GM21619 (cell line): ENCODE measurements around the gene ZSWIM6.

Experiments
- ATAC-seq: cut with Tn5 transposase; IDR thresholded peaks from one replicate; pipeline ENCODE4 v1.9.1; 2021; ENCODE audit not compliant: unreplicated experiment

The ZSWIM6 gene

GRCh38 chr5:61330845-61331406 lies 1.1 kb upstream of the ZSWIM6 start:
- ATAC-seq: peak; percentile 29

DNA sequence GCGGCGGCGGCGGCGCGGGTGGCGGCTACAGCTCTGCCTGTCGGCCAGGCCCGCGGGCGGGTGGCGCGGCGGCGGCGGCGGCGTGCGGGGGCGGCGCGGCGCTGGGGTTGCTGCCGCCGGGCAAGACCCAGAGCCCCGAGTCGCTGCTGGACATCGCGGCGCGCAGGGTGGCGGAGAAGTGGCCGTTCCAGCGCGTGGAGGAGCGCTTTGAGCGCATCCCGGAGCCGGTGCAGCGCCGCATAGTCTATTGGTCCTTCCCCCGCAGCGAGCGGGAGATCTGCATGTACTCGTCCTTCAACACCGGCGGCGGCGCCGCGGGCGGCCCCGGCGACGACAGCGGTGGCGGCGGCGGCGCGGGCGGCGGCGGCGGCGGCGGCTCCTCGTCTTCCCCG lies 296 bp downstream of the ZSWIM6 start:
- no peak for ATAC-seq

- no peak for ATAC-seq
Measured at GRCh38 chr5:61332851-61333320, 828 bp downstream of the ZSWIM6 start.

DNA sequence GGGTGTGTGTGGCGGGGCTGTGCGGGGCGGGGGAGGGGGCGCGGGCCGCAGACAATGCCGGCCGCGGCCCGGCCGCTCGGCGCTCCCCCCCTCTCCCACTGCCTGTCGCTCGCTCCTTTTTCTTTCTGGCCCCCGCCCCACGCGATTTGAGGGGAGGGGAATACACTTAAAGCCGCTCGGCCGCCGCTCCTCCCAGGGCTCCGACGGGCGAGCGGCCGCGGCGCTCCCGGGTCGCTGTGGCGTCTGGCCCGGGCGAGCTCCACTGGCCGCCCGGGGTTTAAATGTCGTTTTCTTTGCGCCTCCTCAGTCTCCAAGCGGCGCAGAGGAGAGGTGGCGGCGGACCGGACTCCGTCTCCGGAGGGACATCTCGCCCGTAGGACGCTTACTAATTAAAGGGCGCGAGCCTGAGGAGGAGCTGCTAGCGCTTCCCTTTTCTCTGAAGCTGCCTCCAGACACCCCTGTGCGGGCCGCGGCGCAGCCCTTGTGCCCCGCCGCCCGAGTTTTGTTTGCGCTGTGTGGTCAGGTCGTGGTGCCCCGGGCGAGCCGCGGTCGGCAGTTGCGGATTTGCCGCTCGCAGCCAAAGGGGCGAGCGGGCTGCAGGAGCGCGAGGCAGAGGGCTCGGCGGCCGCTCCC lies 1.4 kb downstream of the ZSWIM6 start:
- no peak for ATAC-seq

DNA sequence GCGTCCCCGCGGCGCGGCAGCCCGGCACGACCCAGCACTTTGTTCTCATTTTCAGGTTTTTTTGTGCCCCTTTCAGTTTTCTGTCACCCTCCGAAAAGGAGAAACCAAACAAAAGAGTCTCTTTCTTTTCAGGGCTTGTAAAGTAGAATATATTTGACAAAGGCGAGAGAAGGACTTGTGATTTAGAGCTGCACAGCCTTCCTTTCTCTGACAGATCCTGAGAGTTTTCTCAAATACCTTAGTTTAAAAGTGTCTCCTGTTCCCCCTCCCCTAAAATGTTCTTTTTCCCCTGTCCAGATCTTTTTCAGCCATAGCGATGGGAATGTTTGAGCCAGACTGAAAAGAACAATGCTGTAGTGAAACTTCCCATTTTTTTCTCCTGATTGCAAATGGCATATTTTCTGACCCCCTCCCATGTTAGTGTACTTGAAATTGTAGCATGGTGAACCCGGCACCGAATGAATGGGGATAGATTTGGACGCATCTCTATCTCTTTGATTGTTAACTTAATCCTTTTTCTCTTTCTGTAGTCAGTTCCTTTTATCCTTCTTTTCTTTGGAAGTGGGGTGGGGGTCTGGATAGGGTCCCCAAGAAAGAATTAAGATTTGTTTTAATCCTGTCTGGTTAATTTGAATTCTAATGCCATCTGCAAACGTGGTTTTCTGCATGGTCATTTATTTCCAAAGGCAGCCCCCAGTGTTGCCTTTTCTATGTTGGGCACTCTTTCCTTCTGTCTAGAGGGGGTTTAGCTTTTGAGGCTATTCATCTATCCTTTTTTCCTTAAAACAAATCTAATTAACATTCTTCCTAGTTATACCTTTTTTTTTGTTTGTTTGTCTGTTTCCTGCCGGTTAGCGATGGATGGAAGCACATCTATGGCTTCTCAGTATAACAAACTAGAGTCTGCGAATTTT lies 2.2 kb downstream of the ZSWIM6 start:
- no peak for ATAC-seq

DNA sequence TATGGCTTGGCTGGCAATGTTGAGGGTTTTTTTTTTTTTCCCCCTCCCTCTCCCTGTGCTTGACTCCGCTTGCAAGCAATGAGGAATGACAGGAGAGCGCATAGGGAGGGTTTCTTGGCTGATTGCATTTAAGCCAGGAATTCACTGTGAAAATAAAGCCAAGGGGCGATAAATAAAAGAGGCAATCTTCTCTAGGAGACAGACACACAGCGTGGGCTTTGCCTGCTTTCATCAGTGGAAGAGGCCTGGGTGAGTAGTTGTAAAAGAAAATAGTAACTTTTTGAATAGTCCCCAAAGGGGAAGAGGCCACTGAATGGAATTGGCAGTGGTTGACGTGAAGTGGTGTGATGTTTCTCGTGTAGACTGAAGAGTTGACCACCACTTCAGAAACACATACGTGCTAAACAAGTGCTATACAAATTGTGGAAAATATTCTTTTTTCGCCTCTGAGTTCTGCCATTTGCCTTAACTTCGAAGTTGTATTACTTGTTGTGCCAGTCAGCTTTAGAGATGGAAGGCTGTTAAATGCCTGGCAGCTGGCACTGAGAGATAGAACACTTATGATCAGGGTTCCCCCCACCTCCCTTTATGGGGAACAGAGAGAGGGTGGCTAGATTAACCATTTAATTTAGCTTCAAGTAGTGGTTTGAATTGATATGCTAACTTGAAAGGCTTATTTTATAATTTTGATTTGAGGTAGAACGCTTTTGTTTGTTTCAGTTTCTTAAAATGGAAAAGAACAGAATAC lies 3.0 kb downstream of the ZSWIM6 start:
- no peak for ATAC-seq

DNA sequence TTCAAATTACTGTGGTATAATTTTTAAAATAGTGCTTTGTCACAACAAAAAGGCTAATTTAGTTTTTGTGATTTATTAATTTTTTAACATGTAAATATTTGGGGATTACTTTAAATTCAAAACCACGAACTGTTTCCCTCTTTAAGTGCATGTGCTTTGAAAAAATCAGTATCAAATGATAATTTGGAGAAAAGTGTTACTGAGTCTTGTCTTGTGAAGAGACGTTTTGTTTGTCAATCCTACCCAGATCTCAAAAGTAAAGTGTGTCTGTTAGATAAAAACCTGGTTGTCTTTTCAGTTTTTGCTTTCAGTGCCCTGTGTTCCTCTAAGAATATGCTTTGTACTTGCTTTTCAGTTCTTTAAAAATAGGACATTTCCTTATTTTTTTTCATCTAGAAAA lies 7.7 kb downstream of the ZSWIM6 start:
- ATAC-seq: no peak

- ATAC-seq: no peak
Measured at GRCh38 chr5:61340775-61341361, 8.8 kb downstream of the ZSWIM6 start.

- no peak for ATAC-seq
Measured at GRCh38 chr5:61342071-61342501, 10.0 kb downstream of the ZSWIM6 start.

DNA sequence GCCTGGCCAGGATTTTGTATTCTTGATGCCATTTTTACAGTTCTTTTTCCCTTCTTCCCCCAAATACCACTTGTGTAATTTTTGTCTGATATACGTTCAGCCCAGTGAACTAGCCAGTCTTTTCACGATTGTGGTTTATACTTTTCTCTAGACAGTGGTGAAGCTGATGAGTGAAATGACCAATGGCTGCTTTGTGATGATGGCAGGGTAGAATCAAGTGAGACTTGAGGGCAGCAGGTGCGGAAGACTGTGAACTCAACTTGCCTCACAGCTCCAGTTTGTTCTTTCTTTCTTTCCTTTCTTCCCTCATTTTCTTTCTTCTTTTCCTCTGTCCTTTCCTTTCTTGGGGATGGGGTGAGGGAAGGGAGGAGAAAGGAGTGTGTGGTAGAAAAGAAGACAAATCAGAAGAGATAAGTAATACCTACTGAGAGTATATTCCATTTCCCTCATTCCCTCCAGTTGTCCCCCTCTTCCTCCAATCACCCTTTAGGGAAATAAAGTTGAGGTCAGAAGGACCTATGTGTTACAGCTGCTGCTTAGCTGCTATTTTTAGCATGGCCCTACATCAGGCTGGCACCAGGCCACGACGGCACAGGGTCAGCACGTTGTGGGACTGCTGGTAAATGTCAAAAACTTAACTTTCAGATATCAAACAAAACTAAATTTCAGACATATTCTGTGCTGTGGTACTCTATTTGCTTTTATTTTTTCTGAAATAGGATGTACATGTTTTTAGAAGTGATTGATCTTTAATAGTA lies 12.3 kb downstream of the ZSWIM6 start:
- no peak for ATAC-seq

DNA sequence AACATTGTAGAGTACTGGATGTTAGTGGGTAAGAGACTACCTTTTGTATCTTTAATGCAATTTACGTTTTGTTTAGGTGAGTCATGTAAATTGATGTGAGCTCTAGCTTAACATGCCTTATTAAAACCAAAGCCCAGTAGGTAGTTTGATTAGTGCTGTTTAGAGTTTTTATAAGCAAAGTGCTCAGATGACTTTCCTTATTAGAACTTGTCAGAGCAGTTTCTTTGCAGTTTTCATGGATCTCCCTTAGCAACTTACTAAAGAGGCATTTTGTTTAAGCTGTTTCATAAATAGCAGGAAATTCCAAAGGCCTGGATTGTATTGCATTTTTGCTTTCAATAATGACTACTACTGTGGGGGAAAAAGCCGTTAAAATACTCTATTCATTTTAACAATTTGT lies 14.5 kb downstream of the ZSWIM6 start:
- ATAC-seq: no peak

DNA sequence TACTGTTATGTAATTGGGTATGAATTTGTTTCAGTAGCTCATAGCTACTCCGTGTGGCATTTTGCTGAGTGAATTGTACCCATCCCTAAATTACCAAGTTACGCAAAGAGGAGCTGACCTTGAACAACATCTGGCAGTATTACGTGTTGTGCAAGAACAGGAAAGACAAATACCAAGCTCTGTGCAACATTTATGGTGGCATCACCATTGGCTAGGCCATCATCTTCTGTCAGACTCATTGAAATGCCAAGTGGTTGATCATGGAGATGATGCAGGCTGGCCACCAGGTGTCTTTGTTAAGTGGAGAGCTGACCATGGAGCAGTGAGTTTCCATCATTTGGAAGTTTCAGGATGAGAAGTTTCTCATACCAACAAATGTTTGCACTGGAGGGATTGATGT lies 15.0 kb downstream of the ZSWIM6 start:
- no peak for ATAC-seq

DNA sequence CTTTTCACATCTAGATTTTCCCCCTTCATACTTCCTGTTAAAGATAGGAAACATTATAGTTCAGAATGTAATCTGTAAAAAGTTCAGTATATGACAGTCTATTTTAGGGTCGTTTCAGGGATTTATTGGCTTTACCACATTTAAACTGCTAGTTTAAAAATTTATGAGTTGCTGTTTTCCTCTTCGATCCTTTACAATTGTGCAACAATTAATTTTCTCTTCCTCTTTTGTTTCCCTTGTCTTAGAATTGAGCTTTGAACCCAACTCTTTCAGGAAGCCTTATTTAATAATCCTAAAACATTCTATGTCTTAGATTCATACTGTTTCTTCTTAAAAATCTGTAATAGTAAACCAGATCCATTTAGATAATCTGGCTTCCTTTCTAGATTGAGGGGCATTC lies 16.4 kb downstream of the ZSWIM6 start:
- no peak for ATAC-seq

DNA sequence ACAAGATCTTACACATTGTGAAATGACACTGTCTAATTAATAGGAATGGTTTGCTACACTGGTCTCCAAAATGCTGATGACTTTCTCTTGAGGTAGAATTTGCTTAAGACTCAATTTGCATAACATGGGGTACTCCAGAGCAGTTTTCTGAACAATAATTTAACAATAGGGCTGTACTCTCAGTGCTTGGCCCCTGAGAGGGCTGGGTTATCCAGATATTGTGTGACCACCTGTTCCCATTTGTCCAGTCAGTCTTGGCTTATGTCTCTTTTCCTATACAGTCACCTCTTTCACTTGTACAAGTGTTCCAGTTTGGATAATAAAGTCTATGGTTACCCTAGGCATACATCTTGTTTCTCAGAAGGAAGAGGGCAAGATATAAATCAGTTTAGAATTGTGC lies 17.9 kb downstream of the ZSWIM6 start:
- no peak for ATAC-seq

DNA sequence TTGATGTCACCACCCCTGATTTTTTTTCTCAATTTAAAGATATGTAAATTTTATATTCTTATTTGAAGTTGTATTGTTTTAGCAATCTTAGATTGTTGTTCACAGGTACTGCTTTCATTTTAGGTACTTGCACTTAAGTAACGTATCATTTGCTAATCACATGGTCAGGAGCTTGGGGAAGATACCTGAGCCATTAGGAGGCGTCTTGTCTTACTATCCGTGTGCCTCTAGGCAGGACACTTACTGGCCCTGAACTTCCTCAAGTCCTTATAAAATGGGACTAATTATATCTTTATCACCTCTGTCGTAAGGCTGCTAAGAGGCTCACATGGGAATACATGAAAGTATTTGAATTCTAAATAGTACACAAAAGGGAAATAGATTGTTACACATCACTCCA lies 18.5 kb downstream of the ZSWIM6 start:
- ATAC-seq: no peak

GRCh38 chr5:61351733-61352132 lies 19.7 kb downstream of the ZSWIM6 start:
- ATAC-seq: no peak

DNA sequence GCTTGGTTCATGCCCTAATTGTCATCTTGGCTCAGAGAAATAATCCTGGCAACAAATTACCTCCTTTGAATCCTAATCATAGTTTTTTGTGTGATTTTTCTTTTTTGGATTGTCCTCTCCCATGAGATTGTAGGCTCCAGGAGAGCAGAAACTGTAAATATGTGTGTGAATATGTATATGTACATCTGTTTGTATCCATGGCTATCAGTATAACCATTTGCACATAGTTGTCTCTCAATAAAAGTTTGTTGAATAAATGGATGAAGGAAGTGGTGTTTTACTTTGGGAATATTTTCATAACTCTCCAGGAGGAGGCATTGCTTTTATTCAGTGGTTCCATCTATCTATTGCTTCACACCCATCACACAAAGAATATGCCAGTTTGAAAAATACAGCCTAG lies 20.1 kb downstream of the ZSWIM6 start:
- no peak for ATAC-seq

GRCh38 chr5:61352612-61353156 lies 20.6 kb downstream of the ZSWIM6 start:
- no peak for ATAC-seq

- no peak for ATAC-seq
Measured at GRCh38 chr5:61353293-61353692, 21.2 kb downstream of the ZSWIM6 start.

DNA sequence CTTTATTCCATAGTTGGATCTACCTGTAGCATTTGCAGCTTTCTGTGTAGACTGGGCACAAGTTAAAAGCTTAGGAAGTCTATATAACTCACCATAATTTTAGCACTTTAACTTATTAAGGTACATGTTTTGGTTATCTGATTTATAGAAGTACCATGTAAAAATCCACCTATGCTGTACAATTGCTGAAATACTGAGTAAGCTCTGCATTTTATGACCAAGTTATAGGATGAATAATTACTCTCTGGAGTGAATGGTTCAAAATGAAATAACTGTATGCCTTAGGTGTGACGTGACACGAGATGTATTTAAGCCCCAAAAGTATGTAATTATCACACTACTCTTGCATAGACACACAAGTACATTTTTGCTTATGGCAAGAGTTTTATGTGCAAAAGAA lies 22.1 kb downstream of the ZSWIM6 start:
- no peak for ATAC-seq
